ENCODE data around the gene HOXA11. TPM values are rescaled to one million over a fixed set of nuclear protein-coding genes. Genes with fewer than 3 reads are reported as not detected.

HOXA11 gene
- total RNA-seq, 2 experiments from 2014 or later, result 0.13 to 0.18 TPM

DNA sequence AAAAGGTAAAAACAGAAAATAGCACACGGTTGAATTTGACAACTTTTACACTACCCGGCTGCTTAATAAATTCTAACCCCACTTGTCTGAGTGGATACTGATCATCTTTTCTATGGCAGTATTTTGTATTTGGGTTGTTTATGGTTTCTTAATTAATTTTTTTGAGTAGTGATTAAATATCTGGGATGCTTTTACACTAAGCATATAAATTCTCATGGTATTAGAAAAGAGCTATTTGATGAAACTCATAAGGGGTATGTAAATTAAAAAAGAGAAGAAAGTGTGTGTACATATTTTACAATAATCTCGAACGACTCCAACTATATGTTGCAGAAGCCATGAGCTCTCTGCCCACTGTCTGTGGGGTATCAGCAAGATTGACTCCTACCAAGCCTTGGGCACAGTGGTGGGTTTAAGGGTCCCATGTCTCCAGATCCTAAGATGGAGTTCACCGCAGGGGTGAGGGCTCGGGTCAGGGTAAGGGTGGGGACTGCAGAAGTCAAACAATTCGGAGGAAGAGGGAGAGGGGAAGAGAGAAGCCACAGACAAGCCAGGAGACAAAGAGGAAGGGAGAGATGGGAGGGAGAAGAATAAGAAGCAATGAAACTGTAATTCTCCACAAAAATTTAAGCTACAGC, 22.4 kb upstream of the HOXA11 start:
- ChIA-PET POLR2A (no interaction called here), CTCF (interaction anchor here (0.7 to 2.4 kb wide), 4 partner anchors 9 to 35 kb away, joined by 3 to 12 read pairs (median 4); partner anchors contain the start of gene EVX1)
- Mint-ChIP-seq H3K4me3 (no peak overlapping the region), H3K9me3 (no peaks in the 10 kb centered on the region), H3K27ac (no peak overlapping the region), H3K36me3 (ENCODE audit: low read depth) (no peaks in the 10 kb centered on the region), H3K4me1 (ENCODE audit: low read depth) (peaks cover 20% of the 10 kb centered on the region), H3K27me3 (peaks cover 92% of the 10 kb centered on the region)
- ATAC-seq (no peak), DNase-seq (no peak)
- intact Hi-C loops (cut with micrococcal nuclease), result loop anchor here (10.0 kb wide), 1 partner anchor 717 kb away; no protein-coding TSS in a partner anchor
- TF ChIP-seq, protein P1, sequence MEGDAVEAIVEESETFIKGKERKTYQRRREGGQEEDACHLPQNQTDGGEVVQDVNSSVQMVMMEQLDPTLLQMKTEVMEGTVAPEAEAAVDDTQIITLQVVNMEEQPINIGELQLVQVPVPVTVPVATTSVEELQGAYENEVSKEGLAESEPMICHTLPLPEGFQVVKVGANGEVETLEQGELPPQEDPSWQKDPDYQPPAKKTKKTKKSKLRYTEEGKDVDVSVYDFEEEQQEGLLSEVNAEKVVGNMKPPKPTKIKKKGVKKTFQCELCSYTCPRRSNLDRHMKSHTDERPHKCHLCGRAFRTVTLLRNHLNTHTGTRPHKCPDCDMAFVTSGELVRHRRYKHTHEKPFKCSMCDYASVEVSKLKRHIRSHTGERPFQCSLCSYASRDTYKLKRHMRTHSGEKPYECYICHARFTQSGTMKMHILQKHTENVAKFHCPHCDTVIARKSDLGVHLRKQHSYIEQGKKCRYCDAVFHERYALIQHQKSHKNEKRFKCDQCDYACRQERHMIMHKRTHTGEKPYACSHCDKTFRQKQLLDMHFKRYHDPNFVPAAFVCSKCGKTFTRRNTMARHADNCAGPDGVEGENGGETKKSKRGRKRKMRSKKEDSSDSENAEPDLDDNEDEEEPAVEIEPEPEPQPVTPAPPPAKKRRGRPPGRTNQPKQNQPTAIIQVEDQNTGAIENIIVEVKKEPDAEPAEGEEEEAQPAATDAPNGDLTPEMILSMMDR (IDR thresholded peaks at IDR 0.05), result no peak

- no peak for DNase-seq
- peaks cover 29% of the 10 kb centered on the region for H3K4me1 Mint-ChIP-seq (ENCODE audit: low read depth)
- H3K27me3 Mint-ChIP-seq, result peaks cover 93% of the 10 kb centered on the region
- intact Hi-C loops (cut with micrococcal nuclease), result loop anchor here (2.0 to 10.0 kb wide), 2 partner anchors 37 to 719 kb away; partner anchors contain the start of gene EVX1
- no peak overlapping the region for H3K27ac Mint-ChIP-seq
- no peak overlapping the region for H3K4me3 Mint-ChIP-seq
- ChIA-PET CTCF (interaction anchor here (0.9 to 1.1 kb wide), 3 partner anchors 9 to 27 kb away, joined by 3 to 5 read pairs (median 4); no protein-coding TSS in a partner anchor), POLR2A (no interaction called here)
- ATAC-seq, result no peak
- TF ChIP-seq, protein P1 (IDR thresholded peaks at IDR 0.05), result no peak
- H3K9me3 Mint-ChIP-seq, result no peaks in the 10 kb centered on the region
- H3K36me3 Mint-ChIP-seq (ENCODE audit: low read depth), result no peaks in the 10 kb centered on the region
Observed at GRCh38 chr7:27205325-27206280, 20.6 kb upstream of the HOXA11 start.

DNA sequence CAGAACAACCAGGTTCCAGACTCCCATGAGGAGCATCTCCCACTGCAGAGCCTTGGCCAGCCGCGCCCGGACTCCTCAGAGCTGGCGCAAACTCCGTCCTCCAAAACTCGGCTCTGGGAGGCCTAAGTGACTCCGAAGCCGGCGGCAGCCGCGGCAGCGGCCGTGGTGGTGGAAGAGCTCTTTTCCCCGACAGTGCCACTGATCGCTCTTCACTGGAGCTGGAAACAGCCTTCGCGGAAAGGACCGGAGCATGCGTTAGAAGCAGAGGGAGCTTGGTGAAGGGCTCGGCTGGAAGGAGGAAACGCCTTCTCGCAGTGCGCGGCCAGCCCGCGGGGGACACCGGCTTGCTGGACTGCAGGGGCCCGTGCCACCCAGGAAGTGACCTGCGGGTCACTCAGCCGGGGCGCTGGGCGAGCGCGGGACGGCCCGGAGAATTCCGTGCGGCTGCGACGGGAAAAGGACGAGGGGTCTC, 19.9 kb upstream of the HOXA11 start:
- Mint-ChIP-seq H3K9me3 (no peaks in the 10 kb centered on the region), H3K4me3 (no peak overlapping the region), H3K27ac (no peak overlapping the region), H3K27me3 (peaks cover 90% of the 10 kb centered on the region), H3K36me3 (ENCODE audit: low read depth) (no peaks in the 10 kb centered on the region), H3K4me1 (ENCODE audit: low read depth) (peaks cover 27% of the 10 kb centered on the region)
- TF ChIP-seq, protein P1 (IDR thresholded peaks at IDR 0.05), result no peak
- DNase-seq, result no peak
- ChIA-PET CTCF (interaction anchor here (0.6 to 1.1 kb wide), 3 partner anchors 9 to 17 kb away, joined by 3 to 5 read pairs (median 4); no protein-coding TSS in a partner anchor), POLR2A (no interaction called here)
- no peak for ATAC-seq
- intact Hi-C loops (cut with micrococcal nuclease), result loop anchor here (2.0 to 10.0 kb wide), 3 partner anchors 38 to 720 kb away; partner anchors contain the start of genes EVX1 and HOXA9

- peaks cover 85% of the 10 kb centered on the region for H3K27me3 Mint-ChIP-seq
- peaks cover 27% of the 10 kb centered on the region for H3K4me1 Mint-ChIP-seq (ENCODE audit: low read depth)
- H3K36me3 Mint-ChIP-seq (ENCODE audit: low read depth), result no peaks in the 10 kb centered on the region
- intact Hi-C loops (cut with micrococcal nuclease), result loop anchor here (2.0 to 10.0 kb wide), 3 partner anchors 37 to 721 kb away; partner anchors contain the start of genes EVX1 and HOXA9
- H3K27ac Mint-ChIP-seq, result no peak overlapping the region
- no peaks in the 10 kb centered on the region for H3K9me3 Mint-ChIP-seq
- no peak overlapping the region for H3K4me3 Mint-ChIP-seq
- ATAC-seq, result no peak
- no peak for DNase-seq
- ChIA-PET CTCF (interaction anchor here (0.6 to 1.1 kb wide), 3 partner anchors 8 to 16 kb away, joined by 3 to 5 read pairs (median 4); no protein-coding TSS in a partner anchor), POLR2A (no interaction called here)
- TF ChIP-seq, protein P1 (IDR thresholded peaks at IDR 0.05), result no peak
Observed at GRCh38 chr7:27203964-27204594, 19.0 kb upstream of the HOXA11 start.

All from activated CD8-positive, alpha-beta T cell treated with anti-CD3 and anti-CD28 coated beads for 36 hours (primary cell).